ENCODE data around the gene SLAMF8. TPM values are rescaled to one million over a fixed set of nuclear protein-coding genes. Genes with fewer than 3 reads are reported as not detected.

Gene SLAMF8
- total RNA-seq, 6 donors from 2014 or later: 4.1 to 50.3 (median 27.6) TPM

- DNase-seq (no peak), ATAC-seq (ENCODE audit: low FRiP score in 2 of 2) (no peak)
- no peaks in the 10 kb centered on the region for H3K9me3 ChIP-seq
- TF ChIP-seq EP300 (IDR thresholded peaks at IDR 0.05): no peak
- TF ChIP-seq POLR2AphosphoS5 (IDR thresholded peaks at IDR 0.05): no peak
- TF ChIP-seq CTCF (IDR thresholded peaks at IDR 0.05): no peak
- no peak for TF ChIP-seq POLR2A (IDR thresholded peaks at IDR 0.05)
- H3K36me3 ChIP-seq: no peaks in the 10 kb centered on the region
- no peak overlapping the region for H3K27ac ChIP-seq
- H3K4me1 ChIP-seq: no peaks in the 10 kb centered on the region
- no peak overlapping the region for H3K4me3 ChIP-seq
- WGBS, 2 donors: 94 to 99% methylated on average over 8 of the region's 8 CpGs
- no peaks in the 10 kb centered on the region for H3K27me3 ChIP-seq
Measured at GRCh38 chr1:159815926-159816325, 10.7 kb upstream of the SLAMF8 start.

DNA sequence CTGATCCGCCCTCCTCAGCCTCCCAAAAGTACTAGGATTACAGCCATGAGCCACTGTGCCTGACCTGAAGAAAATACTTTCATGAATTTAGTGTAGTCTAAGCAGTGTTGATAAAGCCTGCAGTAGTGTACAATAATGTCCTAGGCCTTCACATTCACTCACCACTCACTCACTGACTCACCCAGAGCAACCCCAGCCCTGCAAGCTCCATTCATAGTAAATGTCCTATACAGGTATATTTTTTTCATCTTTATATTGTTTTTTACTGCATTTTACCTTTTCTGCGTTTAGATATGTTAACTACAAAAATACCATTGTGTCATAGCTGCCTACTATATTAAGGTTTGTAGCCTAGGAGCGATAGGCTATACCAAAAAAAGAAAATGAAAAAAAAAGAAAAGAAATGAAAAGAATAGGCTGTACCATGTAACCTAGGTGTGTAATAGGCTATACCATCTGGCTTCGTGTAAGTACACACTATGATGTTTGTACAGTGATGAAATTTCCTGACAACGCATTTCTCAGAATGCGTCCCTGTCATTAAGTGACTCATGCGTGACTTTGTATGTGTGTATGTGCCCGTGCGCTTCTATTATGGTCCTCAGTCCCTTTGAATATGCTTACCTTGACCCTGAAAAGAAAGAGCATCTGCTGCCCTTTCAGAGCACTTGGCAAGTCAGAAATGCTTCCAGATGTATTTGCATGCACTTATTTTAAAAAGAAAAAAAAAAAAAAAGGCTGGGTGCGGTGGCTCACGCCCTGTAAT lies 9.2 kb upstream of the SLAMF8 start:
- Histone ChIP-seq H3K27me3 (no peaks in the 10 kb centered on the region), H3K36me3 (no peaks in the 10 kb centered on the region), H3K9me3 (no peaks in the 10 kb centered on the region), H3K27ac (no peak overlapping the region), H3K4me1 (no peaks in the 10 kb centered on the region), H3K4me3 (no peak overlapping the region)
- TF ChIP-seq POLR2AphosphoS5 (IDR thresholded peaks at IDR 0.05) (no peak), EP300 (IDR thresholded peaks at IDR 0.05) (no peak), POLR2A (IDR thresholded peaks at IDR 0.05) (no peak), CTCF (IDR thresholded peaks at IDR 0.05) (no peak)
- no peak for ATAC-seq (ENCODE audit: low FRiP score in 2 of 2)
- DNase-seq: no peak
- whole genome bisulfite sequencing, 2 donors: 81 to 82% methylated on average over 11 of the region's 11 CpGs

DNA sequence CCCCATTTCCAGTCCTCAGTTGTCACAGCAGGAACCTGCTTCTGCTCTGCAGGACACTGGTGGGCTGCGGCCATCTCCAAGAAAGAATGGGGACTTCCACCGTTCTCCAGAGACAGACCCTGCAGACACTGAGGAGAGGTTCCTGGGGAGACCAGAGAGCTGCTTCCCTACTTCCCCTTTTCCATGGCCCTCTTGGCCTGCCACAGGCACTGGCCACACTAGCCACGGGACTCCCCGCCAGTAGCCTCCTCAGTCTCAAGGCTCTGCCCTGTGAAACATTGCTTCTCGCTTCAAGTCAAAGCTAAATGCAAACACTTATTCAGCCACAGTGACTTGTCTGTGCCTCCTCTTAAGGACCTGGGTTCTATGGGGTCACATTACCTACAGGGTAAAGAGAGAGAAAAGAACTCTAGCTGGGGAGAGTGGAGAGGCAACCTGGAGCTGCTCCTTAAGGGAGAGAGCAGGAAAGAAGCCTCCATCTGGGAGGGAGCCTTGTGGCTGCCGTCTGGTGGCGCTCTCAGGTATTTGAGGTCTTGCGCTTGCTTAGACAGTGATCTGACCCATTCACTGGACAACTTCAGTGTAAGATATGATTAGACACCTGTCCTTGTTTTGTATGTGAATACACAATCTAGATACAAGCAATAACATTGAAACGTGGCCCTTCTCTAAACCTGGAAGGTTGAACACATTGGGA lies 5.4 kb upstream of the SLAMF8 start:
- Histone ChIP-seq H3K27me3 (no peaks in the 10 kb centered on the region), H3K4me1 (peaks cover 1 to 21% (median 8%) of the 10 kb centered on the region in 4 donors), H3K36me3 (no peaks in the 10 kb centered on the region), H3K4me3 (no peak overlapping the region), H3K27ac (no peak overlapping the region), H3K9me3 (no peaks in the 10 kb centered on the region)
- ATAC-seq (ENCODE audit: low FRiP score in 2 of 2) (peak in 1 of 2 donors; percentile 58), DNase-seq (no peak)
- no peak for TF ChIP-seq POLR2AphosphoS5 (IDR thresholded peaks at IDR 0.05)
- TF ChIP-seq CTCF (IDR thresholded peaks at IDR 0.05): no peak
- 76 to 77% methylated on average over 7 to 9 of the region's 9 CpGs for WGBS, 2 donors

GRCh38 chr1:159823406-159823805 lies 3.3 kb upstream of the SLAMF8 start:
- no peak for ATAC-seq (ENCODE audit: low FRiP score in 2 of 2)

More at GRCh38 chr1:159823406-159823805, 3.3 kb upstream of the SLAMF8 start:
- no peak for DNase-seq
- whole genome bisulfite sequencing, 2 donors: 19 to 31% methylated on average over 7 of the region's 7 CpGs
- Histone ChIP-seq H3K4me3 (no peak overlapping the region), H3K27me3 (no peaks in the 10 kb centered on the region), H3K4me1 (peaks cover 3 to 29% (median 16%) of the 10 kb centered on the region in 4 donors), H3K27ac (no peak overlapping the region), H3K9me3 (no peaks in the 10 kb centered on the region), H3K36me3 (no peaks in the 10 kb centered on the region)
- TF ChIP-seq CTCF (IDR thresholded peaks at IDR 0.05) (no peak), EP300 (IDR thresholded peaks at IDR 0.05) (no peak), POLR2A (IDR thresholded peaks at IDR 0.05) (no peak), POLR2AphosphoS5 (IDR thresholded peaks at IDR 0.05) (no peak)

All from upper lobe of left lung (tissue), 6 donors.